Measurements from ENCODE around the gene BLOC1S3.

BLOC1S3 gene

DNA sequence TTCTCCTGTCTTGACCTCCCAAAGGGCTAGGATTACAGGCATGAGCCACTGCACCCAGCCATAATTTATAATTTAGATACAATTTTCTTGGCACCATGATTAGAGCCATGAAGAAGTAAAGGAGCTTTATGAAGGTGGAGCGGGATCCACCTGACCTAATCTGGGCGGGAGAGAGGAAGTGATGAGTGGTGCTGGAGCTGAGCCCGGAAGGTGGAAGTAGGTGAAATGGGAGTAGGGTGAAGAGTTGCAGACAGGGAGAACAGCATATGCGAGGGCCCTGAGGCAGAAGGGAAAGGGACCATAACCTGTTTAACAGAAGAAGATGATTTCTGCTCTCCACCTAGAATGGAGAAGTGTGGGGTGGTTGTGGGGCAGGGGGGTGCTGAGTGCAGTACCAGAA is 4.2 kb downstream of the BLOC1S3 start:
- no peak for DNase-seq (ENCODE audit: low spot score)

- no peak for DNase-seq (ENCODE audit: low spot score)
Observed at GRCh38 chr19:45184115-45184514, 5.5 kb downstream of the BLOC1S3 start.

DNA sequence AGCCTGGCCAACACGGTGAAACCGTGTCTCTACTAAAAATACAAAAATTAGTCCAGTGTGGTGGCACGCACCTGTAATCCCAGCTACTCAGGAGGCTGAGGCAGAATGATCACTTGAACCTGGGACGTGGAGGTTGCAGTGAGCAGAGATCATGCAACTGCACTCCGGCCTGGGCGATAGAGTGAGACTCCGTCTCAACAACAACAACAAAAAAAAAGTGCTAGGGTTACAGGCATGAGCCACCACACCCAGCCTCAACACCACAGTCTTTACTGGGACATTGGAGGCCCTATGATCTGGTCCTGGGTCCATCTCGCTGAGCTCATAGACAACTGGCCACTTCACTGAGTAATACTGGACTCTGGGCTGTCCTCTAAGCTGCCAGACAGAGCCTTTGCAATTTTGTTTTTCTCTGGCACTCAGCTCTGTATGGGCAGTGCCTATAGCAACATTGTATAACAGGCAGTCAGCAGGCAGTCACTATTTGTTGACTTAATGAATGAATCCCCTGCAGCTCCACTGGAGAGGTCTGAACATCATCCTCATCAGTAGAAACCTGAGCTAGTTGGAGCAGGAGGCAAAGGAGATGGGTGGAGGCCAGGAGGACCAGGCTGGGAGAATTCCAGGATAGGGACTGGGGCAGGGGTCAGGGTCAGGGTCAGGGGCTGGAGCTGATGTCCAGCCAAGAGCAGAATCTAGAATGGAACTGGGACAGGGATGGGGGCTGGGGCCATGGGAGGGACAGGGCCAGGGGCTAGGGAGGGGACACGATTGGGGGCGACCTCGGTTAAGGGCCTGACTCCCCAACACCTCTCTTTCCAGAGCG is 8.1 kb downstream of the BLOC1S3 start:
- no peak for DNase-seq (ENCODE audit: low spot score)

- DNase-seq (ENCODE audit: low spot score) = peak; percentile 31
Observed at GRCh38 chr19:45187421-45188100, 9.0 kb downstream of the BLOC1S3 start.

GRCh38 chr19:45189971-45190370 is 11.4 kb downstream of the BLOC1S3 start:
- DNase-seq (ENCODE audit: low spot score) = no peak

DNA sequence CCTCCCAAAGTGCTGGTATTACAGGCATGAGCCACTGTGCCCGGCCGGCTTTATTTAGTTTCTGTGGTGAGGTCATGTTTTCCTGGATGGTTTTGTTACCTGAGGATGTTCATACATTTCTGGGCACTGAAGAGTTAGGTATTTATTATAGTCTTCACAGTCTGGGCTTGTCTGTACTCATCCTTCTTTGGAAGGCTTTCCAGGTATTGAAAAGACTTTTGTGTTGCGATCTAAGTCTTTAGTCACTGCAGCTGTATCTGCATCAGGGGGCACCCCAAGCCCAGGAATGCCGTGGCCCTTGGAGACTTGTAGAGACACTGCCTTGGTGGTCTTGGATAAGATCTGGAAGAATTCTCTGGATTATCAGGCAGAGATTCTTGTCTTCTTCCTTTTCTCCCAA is 12.8 kb downstream of the BLOC1S3 start:
- no peak for DNase-seq (ENCODE audit: low spot score)

DNA sequence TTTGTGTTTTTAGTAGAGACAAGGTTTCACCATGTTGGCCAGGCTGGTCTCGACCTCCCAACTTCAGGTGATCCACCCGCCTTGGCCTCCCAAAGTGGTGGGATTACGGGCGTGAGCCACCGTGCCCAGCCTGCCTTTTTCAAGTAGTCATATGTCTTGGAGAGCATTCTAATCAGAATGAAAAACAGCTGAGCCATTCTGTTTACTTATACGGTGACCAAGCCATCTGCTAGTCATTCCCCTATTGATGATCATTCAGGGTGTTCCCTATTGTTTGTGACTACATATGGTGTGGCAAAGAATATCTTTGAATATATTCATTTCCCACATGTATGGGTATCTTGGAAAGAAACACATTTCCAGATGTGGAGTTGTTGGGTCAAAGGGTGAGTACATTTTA is 17.2 kb downstream of the BLOC1S3 start:
- no peak for DNase-seq (ENCODE audit: low spot score)

DNA sequence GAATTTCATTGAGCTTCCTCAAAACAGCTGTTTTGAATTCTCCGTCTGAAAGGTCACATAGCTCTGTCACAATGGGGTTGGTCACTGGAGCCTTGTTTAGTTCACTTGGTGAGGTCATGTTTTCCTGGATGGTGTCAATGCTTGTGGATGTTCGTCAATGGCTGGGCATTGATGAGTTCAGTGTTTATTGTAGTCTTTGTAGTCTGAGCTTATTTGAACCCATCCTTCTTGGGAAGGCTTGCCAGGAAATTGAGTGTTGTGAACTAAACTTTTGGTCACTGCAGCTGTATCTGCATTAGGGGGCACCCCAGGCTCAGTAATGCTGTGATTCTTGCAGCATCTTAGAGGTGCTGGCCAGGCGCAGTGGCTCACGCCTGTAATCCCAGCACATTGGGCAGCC is 22.0 kb downstream of the BLOC1S3 start:
- no peak for DNase-seq (ENCODE audit: low spot score)

DNA sequence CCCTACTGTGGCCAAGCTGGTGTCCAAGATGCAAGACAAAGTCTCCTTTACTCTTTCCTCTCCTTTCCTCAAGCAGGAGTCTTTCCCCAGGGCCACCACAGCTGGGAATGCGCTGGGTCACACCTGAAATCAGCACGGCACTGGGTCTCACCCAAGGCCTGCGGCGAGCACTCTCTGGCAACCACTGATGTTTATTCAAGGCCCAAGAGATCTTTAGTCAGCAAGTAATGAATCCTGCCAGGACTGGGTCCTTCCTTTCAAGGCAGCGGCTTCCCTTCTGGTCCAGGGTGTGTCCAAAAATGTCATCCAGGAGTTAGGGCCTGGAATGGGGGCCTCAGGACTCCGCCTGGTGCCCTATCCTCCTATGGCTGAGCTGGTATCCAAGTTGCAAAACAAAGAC is 24.1 kb downstream of the BLOC1S3 start:
- no peak for DNase-seq (ENCODE audit: low spot score)

- DNase-seq (ENCODE audit: low spot score) = no peak
Observed at GRCh38 chr19:45205810-45206209, 27.2 kb downstream of the BLOC1S3 start.

GRCh38 chr19:45206328-45206727 is 27.7 kb downstream of the BLOC1S3 start:
- no peak for DNase-seq (ENCODE audit: low spot score)

DNA sequence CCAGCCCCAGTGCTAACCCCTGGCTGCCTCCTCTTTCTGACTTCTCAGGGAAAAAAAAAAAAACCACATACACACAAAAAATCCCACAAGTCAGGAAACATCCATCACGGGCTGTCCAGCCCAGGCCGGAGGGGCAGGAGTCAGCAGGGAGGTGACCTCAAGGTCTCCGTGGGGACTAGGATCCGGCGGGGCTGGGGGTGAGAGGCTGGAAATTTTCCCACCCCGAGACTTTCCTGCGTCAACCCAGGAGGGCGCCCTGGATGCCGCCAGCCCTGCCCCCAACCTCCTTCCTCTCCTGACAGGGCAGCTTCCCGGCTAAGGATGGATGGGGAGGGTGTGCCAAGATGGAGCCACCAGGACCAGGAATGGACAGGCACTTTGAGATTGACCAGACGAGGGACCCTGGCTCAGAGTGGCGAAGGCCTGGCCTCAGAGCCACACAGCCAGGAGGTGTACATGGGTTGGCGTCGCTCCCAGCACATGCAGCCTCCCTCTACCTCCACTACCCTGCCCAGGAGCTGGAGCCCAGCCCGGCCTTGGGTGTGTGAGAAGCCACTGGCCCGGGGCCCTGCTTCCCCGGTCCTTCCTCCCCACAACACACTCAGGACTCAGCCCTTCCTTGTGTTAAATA is 33.3 kb downstream of the BLOC1S3 start:
- DNase-seq (ENCODE audit: low spot score) = no peak

GRCh38 chr19:45213031-45213430 is 34.4 kb downstream of the BLOC1S3 start:
- DNase-seq (ENCODE audit: low spot score) = no peak

DNA sequence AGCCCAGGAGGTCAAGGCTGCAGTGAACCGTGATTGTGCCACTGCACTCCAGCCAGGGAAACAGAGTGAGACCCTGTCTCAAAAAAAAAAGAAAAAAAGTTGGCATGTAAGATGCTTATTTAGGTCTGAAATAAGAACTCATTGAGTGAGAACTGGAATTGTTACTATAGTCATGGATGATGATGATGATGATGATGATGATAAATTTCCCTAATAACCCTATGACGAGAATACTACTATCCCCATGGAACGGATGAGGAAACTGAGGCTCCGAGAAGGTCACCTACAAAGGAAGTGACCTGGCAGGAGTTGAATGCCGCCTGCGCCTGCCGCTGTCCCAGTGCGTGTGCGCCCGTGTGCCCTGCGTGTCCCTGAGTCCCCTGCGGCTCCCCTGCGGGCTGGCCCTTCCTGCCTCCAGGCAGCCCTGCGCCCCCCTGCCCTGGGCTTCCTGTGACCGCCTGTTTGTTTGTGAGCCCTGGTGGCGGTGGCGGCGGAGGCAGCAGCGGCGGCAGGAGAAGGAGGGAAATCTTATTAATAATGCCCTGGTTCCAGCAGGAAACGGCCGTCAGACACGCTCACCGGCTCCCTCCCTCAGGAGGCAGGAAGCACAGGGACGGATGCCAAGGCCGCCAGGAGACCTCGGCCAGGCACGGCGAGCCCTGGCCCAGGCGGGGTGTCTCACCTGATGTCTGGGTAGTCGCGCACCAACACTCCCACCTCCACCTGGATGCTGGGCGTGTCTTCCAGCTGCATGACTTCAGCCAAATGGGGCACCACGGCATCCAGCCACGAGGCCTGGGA is 37.0 kb downstream of the BLOC1S3 start:
- no peak for DNase-seq (ENCODE audit: low spot score)

- no peak for DNase-seq (ENCODE audit: low spot score)
Observed at GRCh38 chr19:45216667-45217066, 38.1 kb downstream of the BLOC1S3 start.

DNA sequence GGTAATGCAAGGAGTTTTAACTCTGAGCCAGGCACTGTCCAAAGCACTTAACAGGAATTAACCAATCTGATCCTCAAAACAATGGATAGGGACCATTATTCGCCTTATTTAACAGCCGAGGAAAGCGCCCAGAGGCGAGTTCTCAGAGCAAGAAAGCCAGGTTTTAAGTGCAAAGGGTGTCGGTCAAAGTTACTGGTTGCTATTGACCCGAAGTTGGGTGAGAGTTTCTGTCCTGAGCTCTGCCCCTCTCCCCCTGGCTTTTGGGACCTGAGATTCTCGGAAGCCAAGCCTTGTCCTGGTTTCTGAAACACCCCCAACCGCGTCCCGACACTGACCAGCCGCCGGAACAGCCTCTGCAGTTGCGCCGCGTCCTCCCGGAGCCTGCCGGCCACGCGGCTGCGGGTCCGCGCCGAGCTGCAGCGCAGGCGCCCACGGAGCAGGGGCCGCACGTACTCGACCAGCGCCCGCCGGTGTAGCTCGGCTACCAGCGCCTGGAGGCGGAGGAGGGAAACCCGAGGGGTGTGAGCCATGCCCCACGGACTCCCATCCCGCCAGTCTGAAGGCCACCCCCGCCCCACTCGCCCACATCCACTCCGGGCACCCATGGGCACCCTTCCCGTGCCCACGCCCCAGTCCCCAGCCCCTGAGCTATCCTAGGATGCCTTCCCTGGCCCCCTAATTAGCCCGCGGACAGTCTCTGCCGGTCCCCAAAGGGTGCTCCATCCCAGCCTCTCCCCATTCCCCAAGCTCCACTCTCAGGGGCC is 38.8 kb downstream of the BLOC1S3 start:
- DNase-seq (ENCODE audit: low spot score) = no peak

- DNase-seq (ENCODE audit: low spot score) = no peak
Observed at GRCh38 chr19:45217957-45218334, 39.4 kb downstream of the BLOC1S3 start.

GRCh38 chr19:45218426-45218825 is 39.8 kb downstream of the BLOC1S3 start:
- no peak for DNase-seq (ENCODE audit: low spot score)

- DNase-seq (ENCODE audit: low spot score) = no peak
Observed at GRCh38 chr19:45218911-45219743, 40.5 kb downstream of the BLOC1S3 start.

DNA sequence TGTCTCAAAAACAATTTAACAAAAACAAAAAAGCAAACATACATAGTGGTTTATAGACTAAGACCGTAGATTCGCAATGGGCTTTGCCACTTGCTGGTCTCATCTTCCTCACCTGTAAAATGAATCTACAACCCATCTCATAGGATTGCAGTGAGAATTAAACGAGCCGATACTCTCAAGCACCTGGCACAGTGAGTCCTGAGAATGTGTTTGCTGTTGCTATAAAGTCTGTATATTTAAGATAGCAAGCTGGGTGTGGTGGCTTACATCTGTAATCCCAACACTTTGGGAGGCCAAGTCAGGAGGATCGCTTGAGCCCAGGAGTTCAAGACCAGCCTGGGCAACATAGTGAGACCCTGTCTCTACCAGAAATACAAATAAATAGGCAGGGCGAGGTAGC is 44.1 kb downstream of the BLOC1S3 start:
- DNase-seq (ENCODE audit: low spot score) = no peak

GRCh38 chr19:45223879-45224278 is 45.3 kb downstream of the BLOC1S3 start:
- no peak for DNase-seq (ENCODE audit: low spot score)
